Fibroblast of pulmonary artery (primary cell): Measurements from ENCODE around the gene ATP2C1.

Experiments used
- DNase-seq: peaks from one replicate; pipeline ENCODE4 v3.0.0-alpha.2; 2010; ENCODE audit warnings: low read depth
- H3K4me3 ChIP-seq: replicated peaks from 2 replicates; pipeline ENCODE4 v1.5.1; 2011; ENCODE audit warnings: low read depth, mild to moderate bottlenecking, control low read depth, low read length, moderate library complexity
- TF ChIP-seq, protein P1 (sequence below): IDR thresholded peaks from 2 replicates; pipeline ENCODE4 v1.5.1; 2011; ENCODE audit warnings: mild to moderate bottlenecking, control low read depth, low read length, inconsistent platforms; ENCODE audit errors: missing control alignments

Gene ATP2C1

DNA sequence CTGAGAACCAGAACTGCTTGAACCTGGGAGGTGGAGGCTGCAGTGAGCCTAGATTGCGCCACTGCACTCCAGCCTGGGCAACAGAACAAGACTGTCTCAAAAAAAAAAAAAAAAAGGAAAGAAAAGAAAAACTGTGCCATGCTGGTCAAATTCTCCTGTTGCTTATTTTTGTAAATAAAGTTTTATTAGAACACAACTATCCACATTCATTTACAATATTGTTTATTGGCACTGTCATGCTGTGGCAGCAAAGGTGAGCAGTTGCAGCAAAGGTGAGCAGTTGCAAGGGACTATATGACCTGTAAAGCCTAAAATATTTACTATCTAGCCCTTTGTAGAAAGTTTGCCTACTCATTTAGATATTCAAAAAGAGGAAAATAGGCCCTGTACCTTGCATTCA is 114.4 kb downstream of the ATP2C1 start:
- no peak for DNase-seq
- TF ChIP-seq, protein P1, sequence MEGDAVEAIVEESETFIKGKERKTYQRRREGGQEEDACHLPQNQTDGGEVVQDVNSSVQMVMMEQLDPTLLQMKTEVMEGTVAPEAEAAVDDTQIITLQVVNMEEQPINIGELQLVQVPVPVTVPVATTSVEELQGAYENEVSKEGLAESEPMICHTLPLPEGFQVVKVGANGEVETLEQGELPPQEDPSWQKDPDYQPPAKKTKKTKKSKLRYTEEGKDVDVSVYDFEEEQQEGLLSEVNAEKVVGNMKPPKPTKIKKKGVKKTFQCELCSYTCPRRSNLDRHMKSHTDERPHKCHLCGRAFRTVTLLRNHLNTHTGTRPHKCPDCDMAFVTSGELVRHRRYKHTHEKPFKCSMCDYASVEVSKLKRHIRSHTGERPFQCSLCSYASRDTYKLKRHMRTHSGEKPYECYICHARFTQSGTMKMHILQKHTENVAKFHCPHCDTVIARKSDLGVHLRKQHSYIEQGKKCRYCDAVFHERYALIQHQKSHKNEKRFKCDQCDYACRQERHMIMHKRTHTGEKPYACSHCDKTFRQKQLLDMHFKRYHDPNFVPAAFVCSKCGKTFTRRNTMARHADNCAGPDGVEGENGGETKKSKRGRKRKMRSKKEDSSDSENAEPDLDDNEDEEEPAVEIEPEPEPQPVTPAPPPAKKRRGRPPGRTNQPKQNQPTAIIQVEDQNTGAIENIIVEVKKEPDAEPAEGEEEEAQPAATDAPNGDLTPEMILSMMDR, result no peak
- H3K4me3 ChIP-seq, result no peak overlapping the region

DNA sequence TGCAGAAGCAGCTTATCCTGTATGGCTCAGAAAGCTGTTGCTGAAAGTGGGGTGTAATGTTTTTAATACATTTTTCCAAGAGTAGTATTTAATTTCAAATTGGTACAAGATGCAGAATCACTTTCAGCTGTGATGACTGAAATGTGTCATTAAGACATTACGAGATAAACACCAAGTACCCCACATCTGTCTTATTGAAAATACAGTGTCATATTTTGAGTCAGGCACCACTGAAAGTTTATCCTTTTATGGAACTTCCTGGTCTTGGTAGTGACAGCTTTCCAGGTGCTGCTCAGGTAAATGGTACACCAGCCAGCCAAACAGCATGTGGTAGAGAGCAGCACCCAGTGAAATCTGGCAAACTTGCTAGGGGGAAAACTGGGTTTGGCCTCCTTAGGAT is 115.8 kb downstream of the ATP2C1 start:
- no peak for DNase-seq
- TF ChIP-seq, protein P1, result no peak

DNA sequence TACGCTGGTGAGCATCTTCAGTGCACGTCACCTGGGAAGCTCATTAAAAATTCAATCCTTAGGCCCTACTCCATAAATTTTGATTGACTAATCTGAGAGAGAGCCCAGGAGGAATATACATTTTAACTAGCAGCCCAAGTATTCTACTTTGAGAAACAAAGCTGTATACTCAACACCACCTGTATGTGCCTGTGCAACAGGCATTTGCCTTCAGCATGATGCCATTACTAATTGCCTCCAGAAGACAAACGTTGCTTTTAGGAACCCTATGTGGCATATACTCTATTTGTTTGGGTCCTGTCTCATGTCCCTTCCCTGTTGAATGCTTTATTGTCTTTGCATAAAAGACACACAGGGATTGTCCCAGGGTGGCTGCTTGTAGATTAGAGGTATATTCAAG is 125.1 kb downstream of the ATP2C1 start:
- no peak for DNase-seq
- TF ChIP-seq, protein P1, result no peak
- no peak overlapping the region for H3K4me3 ChIP-seq

More for the DNA sequence above, 115.8 kb downstream of the ATP2C1 start:
- H3K4me3 ChIP-seq, result no peak overlapping the region

DNA sequence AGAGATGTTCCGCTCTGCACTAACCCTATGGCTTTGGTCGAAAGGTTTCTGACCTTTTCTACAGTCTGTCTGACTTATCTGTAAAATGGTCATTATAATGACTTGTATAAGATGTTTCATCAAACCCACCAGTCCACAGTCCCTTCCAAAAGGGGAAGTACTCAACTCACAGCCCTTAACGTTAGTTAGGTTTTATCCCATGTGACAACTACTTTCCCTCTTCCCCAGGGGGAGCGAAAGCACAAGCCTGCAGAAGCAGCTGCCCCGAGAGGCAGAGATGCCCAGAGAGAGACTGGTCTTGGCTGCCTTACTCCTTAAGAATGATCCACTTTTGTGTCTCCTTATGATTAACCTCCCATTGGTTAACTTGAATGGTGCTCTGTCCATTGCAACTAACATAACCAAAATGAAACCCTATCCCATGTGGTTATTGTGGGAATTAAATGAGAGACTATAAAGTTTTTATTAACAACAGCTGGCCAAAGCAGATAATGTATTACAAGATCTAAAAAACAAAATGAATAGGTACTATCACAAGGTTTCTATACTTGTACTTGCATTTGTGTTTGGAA is 126.3 kb downstream of the ATP2C1 start:
- H3K4me3 ChIP-seq, result no peak overlapping the region
- TF ChIP-seq, protein P1, result no peak
- no peak for DNase-seq

DNA sequence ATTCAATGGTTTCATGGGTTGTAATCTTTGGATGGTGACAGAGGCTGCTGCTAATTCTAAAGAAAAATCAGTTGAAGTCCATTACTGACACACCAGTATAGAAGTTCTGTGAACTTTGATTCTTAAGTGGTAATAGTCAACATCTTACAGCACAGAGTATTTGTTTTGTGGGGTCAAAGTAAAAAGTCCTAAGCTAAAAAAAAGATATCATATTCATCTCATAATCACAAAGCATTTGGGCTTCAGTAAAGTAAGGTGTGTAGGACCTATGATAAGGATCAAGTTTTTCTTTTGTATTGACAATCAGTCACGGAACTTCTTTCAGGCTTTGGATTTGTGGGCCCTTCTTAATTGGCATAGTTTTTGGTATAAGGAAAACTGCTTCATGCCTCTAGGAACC is 131.7 kb downstream of the ATP2C1 start:
- DNase-seq, result no peak
- peak overlapping the region; percentile 83 for H3K4me3 ChIP-seq
- TF ChIP-seq, protein P1, result no peak

DNA sequence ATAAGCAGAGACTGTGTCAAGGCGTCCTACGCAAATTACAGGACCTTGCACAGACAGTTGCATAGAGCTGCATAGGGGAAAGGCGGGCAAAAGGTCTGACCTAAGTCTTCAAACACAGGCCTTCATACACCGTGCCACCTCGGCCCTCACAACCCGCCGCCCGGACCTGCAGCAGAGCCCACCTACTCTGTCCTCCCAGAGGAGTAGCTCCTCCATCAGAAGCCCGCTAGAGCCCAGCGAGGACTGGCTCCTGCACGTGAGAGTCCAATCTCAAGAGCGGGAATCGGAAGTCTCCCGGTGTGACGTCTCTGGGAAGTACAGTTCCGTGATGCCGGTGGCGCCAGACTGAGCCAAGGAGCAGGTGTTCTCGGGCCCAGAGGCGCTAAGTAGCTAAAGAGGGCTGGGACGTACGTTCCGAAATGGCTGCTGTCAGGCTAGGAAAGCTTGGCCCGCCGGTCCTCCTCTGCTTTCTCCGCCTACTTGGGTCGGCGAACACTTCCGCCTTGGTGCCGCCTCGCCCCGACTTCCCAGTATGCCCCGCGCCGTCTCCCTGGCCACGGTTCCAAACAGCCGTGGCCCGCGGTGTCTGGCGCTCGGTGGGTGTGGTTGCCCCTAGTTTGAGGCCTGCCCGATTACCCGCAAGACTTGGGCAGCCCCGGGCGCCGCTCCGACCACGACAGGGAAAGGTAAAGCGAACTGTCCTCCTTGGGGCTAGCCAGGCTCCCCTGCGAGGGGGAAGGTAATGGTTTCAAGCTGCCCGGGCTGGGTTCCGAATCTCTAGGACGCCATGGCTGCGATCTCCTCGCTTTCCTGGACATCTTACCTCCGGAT is 132.7 kb downstream of the ATP2C1 start, which contains the start of the genes ASTE1 and NEK11:
TSS of gene ASTE1 (minus strand) at position 505 of the 831 bp plus-strand sequence. CDS start 1,519 bp downstream, outside the sequence.
TSS of gene NEK11 (plus strand) at position 557 of the 831 bp plus-strand sequence. CDS start 2,832 bp downstream, outside the sequence.
- TF ChIP-seq, protein P1, result no peak
- H3K4me3 ChIP-seq, result peak within 1 kb of the TSS; percentile 83
- DNase-seq, result peak; percentile 84
